ENCODE measurements around the gene KANSL1. TPM values are rescaled to one million over a fixed set of nuclear protein-coding genes. Genes with fewer than 3 reads are reported as not detected.
"Not testable (repeated sequence)": the region's sequence is repeated elsewhere in the genome, so short reads cannot be mapped to it uniquely, and the experiment has no call there.

The KANSL1 gene
- total RNA-seq, 1 donor from 2014 or later = 132 TPM

GRCh38 chr17:46138473-46138872 lies 54.8 kb downstream of the KANSL1 start:
- no peak for DNase-seq (ENCODE audit: low read depth)

- DNase-seq (ENCODE audit: low read depth) = no peak
Measured at GRCh38 chr17:46136820-46137219, 56.4 kb downstream of the KANSL1 start.

GRCh38 chr17:46135879-46136563 lies 57.2 kb downstream of the KANSL1 start:
- no peak for DNase-seq (ENCODE audit: low read depth)

GRCh38 chr17:46135126-46135812 lies 58.0 kb downstream of the KANSL1 start:
- DNase-seq (ENCODE audit: low read depth) = no peak

GRCh38 chr17:46129302-46129701 lies 63.9 kb downstream of the KANSL1 start:
- DNase-seq (ENCODE audit: low read depth) = no peak

- no peak for DNase-seq (ENCODE audit: low read depth)
Measured at GRCh38 chr17:46128453-46128852, 64.8 kb downstream of the KANSL1 start.

- no peak for DNase-seq (ENCODE audit: low read depth)
Measured at GRCh38 chr17:46127524-46127923, 65.7 kb downstream of the KANSL1 start.

- DNase-seq (ENCODE audit: low read depth) = no peak
Measured at GRCh38 chr17:46126840-46127239, 66.4 kb downstream of the KANSL1 start.

- DNase-seq (ENCODE audit: low read depth) = no peak
Measured at GRCh38 chr17:46125831-46126230, 67.4 kb downstream of the KANSL1 start.

- no peak for DNase-seq (ENCODE audit: low read depth)
Measured at GRCh38 chr17:46124695-46125592, 68.3 kb downstream of the KANSL1 start.

GRCh38 chr17:46123607-46124006 lies 69.6 kb downstream of the KANSL1 start:
- DNase-seq (ENCODE audit: low read depth) = no peak

GRCh38 chr17:46122486-46122871 lies 70.8 kb downstream of the KANSL1 start:
- DNase-seq (ENCODE audit: low read depth) = no peak

GRCh38 chr17:46121841-46122485 lies 71.3 kb downstream of the KANSL1 start:
- no peak for DNase-seq (ENCODE audit: low read depth)

- no peak for DNase-seq (ENCODE audit: low read depth)
Measured at GRCh38 chr17:46121165-46121764, 72.0 kb downstream of the KANSL1 start.

- DNase-seq (ENCODE audit: low read depth) = no peak
Measured at GRCh38 chr17:46120537-46120936, 72.7 kb downstream of the KANSL1 start.

- no peak for DNase-seq (ENCODE audit: low read depth)
Measured at GRCh38 chr17:46120078-46120477, 73.2 kb downstream of the KANSL1 start.

- no peak for DNase-seq (ENCODE audit: low read depth)
Measured at GRCh38 chr17:46118964-46119363, 74.3 kb downstream of the KANSL1 start.

- DNase-seq (ENCODE audit: low read depth) = no peak
Measured at GRCh38 chr17:46117850-46118696, 75.2 kb downstream of the KANSL1 start.

GRCh38 chr17:46117117-46117516 lies 76.1 kb downstream of the KANSL1 start:
- no peak for DNase-seq (ENCODE audit: low read depth)

- DNase-seq (ENCODE audit: low read depth) = no peak
Measured at GRCh38 chr17:46115699-46116098, 77.5 kb downstream of the KANSL1 start.

GRCh38 chr17:46111236-46111635 lies 82.0 kb downstream of the KANSL1 start:
- not testable (repeated sequence) for DNase-seq (ENCODE audit: low read depth)
